ENCODE measurements around the gene MFAP4.

GRCh38 chr17:19361326-19361725, 25.7 kb downstream of the MFAP4 start:
- no peak for TF ChIP-seq CTCF (IDR thresholded peaks at IDR 0.05)
- no peak for TF ChIP-seq EZH2 (IDR thresholded peaks at IDR 0.05; ENCODE audit: borderline replicate concordance, insufficient read depth, low read depth, low read length, poor library complexity, severe bottlenecking)
